Esophagus muscularis mucosa (tissue), 4 donors: ENCODE data around the gene MT1E. TPM values are rescaled to one million over a fixed set of nuclear protein-coding genes. Genes with fewer than 3 reads are reported as not detected.

Experiments
- DNase-seq: peaks from one replicate; pipeline ENCODE4 v3.0.0-alpha.2; 2017; ENCODE audit errors: extremely low spot score
- H3K27ac ChIP-seq, 4 donors: fragments of 200-600 bp; sonication (generic); replicated peaks in 1 of 4; 1 replicate in 3 of 4; 2 replicates in 1 of 4; pipeline ENCODE4 v1.5.1; 2016 to 2019; ENCODE audit warnings: mild to moderate bottlenecking in 1 of 4
- H3K27me3 ChIP-seq, 4 donors: fragments of 200-600 bp; sonication (generic); one replicate each; pipeline versions ENCODE4 v1.5.1 to v1.6.0; 2016 to 2019
- H3K36me3 ChIP-seq, 4 donors: fragments of 200-600 bp; sonication (generic); one replicate each; pipeline ENCODE4 v1.5.1; 2016 to 2019
- H3K4me1 ChIP-seq, 4 donors: fragments of 200-600 bp; sonication (generic); one replicate each; pipeline ENCODE4 v1.5.1; 2016 to 2019
- H3K4me3 ChIP-seq, 4 donors: fragments of 200-600 bp; sonication (generic); 1 replicate in 2 of 4; 2 replicates in 2 of 4; pipeline ENCODE4 v1.5.1; 2016 to 2019; ENCODE audit warnings: mild to moderate bottlenecking in 4 of 4, moderate library complexity in 1 of 4
- H3K9me3 ChIP-seq, 4 donors: fragments of 200-600 bp; sonication (generic); 1 replicate in 3 of 4; 2 replicates in 1 of 4; pipeline ENCODE4 v1.5.1; 2016 to 2019
- CTCF ChIP-seq, 3 experiments: fragments of 200-600 bp in 2 of 3; fragments of 450-650 bp in 1 of 3; sonication (generic) in 2 of 3; IDR thresholded peaks; one replicate each; pipeline ENCODE4 v1.5.1; 2017 to 2019; ENCODE audit warnings: antibody characterized with exemption in 3 of 3, mild to moderate bottlenecking in 2 of 3, moderate library complexity in 1 of 3
- EP300 ChIP-seq: sonication (generic); formaldehyde crosslinking; IDR thresholded peaks from one replicate; pipeline ENCODE4 v1.6.1; 2017; ENCODE audit warnings: antibody characterized with exemption
- POLR2A ChIP-seq: fragments of 450-650 bp; IDR thresholded peaks from one replicate; pipeline ENCODE4 v1.6.1; 2017; ENCODE audit warnings: antibody characterized with exemption, moderate library complexity, mild to moderate bottlenecking, low read depth
- POLR2AphosphoS5 ChIP-seq, 2 donors: sonication (generic); formaldehyde crosslinking; IDR thresholded peaks; one replicate each; pipeline ENCODE4 v1.6.1; 2017; ENCODE audit warnings: antibody characterized with exemption in 2 of 2
- WGBS: methylation state at CpG from one replicate; pipeline ENCODE4 v1.1.5; 2018; 5-methylcytosine and 5-hydroxymethylcytosine counted together
- intact Hi-C: fragments of 100-400 bp; cut with DNase I; formaldehyde crosslinking; loops from one replicate; pipeline ENCODE4 v1.15.1; 2023
- total RNA-seq, 4 donors: library from RNA; depleted of rRNA; stranded (reverse); fragments of >200 nt; gene quantifications; one replicate each; pipeline versions ENCODE4 v1.1.0 to v1.2.1, GENCODE V29; 2016

The MT1E gene
- total RNA-seq, 4 donors from 2014 or later: 57.7 to 428 (median 146) TPM

DNA sequence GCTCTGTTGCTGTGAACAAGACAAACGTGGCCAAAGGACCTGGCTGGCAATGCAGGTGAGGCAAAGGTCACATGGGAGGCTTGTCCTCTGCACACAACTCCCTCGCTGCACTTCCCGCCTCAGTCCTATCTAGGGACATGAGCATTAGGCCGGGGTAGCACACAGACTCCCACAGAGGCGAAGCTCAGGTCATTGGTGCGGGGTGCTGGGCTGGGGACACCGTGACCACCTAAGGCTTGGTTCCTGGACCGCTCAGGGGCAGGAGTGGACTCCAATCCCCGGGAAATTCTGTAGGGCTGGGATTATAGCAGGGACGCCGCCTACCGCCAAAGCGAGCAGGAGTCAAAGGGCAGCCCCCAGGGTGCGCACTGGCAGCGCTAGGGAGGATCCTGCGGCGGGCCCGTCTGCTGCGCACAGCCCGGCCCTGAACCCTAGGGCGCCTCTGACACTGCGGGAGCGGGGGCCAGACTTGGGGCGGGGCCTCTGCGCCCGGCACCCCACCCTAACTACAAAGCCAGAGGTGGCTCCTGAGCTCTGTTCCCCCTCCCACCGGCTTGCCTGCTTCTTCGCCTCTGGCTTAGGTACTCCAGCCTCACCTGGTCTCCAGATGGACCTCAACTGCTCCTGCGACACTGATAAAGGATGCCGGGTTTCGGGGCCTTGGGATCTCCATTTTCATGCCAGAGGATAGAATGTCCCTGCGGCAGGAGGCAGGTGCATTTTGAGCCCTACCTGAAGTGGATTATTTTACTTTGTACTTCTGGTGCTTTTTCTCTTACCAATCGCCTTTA lies 22.3 kb downstream of the MT1E start:
- H3K36me3 ChIP-seq: no peaks in the 10 kb centered on the region
- no peaks in the 10 kb centered on the region for H3K9me3 ChIP-seq
- no peak for DNase-seq
- H3K27ac ChIP-seq: no peak overlapping the region
- H3K4me3 ChIP-seq: no peak overlapping the region
- WGBS: 47% methylated on average over 10 of the region's 33 CpGs
- intact Hi-C loops: no loop called here
- H3K4me1 ChIP-seq: peaks cover 0 to 15% (median 12%) of the 10 kb centered on the region in 4 donors
- TF ChIP-seq POLR2A: no peak
- no peak for TF ChIP-seq POLR2AphosphoS5 (IDR thresholded peaks at IDR 0.05)
- no peak for TF ChIP-seq CTCF (IDR thresholded peaks at IDR 0.05)
- no peak for TF ChIP-seq EP300
- H3K27me3 ChIP-seq: peaks cover 0 to 81% (median 5%) of the 10 kb centered on the region in 4 donors

DNA sequence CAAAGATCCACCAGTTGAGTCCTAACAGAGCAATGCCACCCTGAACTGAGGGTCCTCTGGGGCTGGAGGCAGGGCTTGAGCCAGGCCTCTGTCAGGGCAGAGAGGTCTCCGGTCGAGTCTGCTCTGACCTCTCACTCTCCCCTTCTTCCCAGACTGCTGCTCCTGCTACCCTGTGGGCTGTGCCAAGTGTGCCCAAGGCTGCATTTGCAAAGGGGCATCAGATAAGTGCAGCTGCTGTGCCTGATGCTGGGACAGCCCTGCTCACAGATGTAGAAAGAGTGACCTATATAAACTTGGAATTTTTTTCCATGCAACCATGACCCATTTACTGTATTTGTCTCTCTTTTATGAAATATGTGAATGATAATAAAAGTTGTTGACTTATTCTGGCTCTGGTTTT lies 23.7 kb downstream of the MT1E start:
- Histone ChIP-seq H3K4me1 (peaks cover 0 to under 1% (median 0%) of the 10 kb centered on the region in 4 donors), H3K27me3 (peaks cover 0 to 67% (median 5%) of the 10 kb centered on the region in 4 donors), H3K9me3 (no peaks in the 10 kb centered on the region), H3K36me3 (no peaks in the 10 kb centered on the region), H3K27ac (no peak overlapping the region), H3K4me3 (no peak overlapping the region)
- DNase-seq: no peak
- TF ChIP-seq POLR2A: no peak
- no peak for TF ChIP-seq POLR2AphosphoS5 (IDR thresholded peaks at IDR 0.05)
- TF ChIP-seq EP300: no peak
- TF ChIP-seq CTCF (IDR thresholded peaks at IDR 0.05): no peak
- 100% methylated on average over 2 of the region's 2 CpGs for WGBS
- intact Hi-C loops: no loop called here

DNA sequence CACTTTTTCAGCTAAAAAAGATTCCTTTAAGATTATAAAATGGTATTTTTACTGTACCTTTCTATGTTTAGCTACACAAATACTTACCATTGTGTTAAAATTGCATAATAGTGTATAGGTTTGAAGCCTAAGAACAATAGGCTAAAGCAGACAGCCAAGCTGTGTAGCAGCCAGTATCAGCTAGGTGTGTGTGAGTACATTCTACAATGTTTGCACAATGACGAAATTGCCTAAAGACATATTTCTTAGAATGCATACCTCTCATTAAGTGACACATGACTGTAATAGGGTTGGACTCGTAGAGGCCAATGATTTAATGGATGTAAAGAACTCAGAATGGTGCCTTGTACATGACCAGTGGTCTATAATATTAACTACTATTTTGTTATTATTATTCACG lies 24.2 kb downstream of the MT1E start:
- Histone ChIP-seq H3K9me3 (no peaks in the 10 kb centered on the region), H3K4me1 (no peaks in the 10 kb centered on the region), H3K4me3 (no peak overlapping the region), H3K36me3 (no peaks in the 10 kb centered on the region), H3K27me3 (peaks cover 0 to 62% (median 5%) of the 10 kb centered on the region in 4 donors), H3K27ac (no peak overlapping the region)
- WGBS: 79% methylated on average over 3 of the region's 3 CpGs
- no peak for DNase-seq
- TF ChIP-seq POLR2A: no peak
- no peak for TF ChIP-seq CTCF (IDR thresholded peaks at IDR 0.05)
- TF ChIP-seq EP300: no peak
- no peak for TF ChIP-seq POLR2AphosphoS5 (IDR thresholded peaks at IDR 0.05)
- intact Hi-C loops: no loop called here

GRCh38 chr16:56651586-56651985 lies 26.0 kb downstream of the MT1E start, which contains the start of gene MT1B:
TSS of gene MT1B (plus strand) at chr16:56651886. CDS start at chr16:56651954, 68 bp downstream.
- H3K4me3 ChIP-seq: no peak within 1 kb of the TSS
- 100% methylated on average over 1 of the region's 7 CpGs for WGBS
- no peak within 1 kb of the TSS for H3K27ac ChIP-seq
- no peaks in the 10 kb centered on the region for H3K36me3 ChIP-seq
- TF ChIP-seq EP300 (no peak), POLR2A (no peak)
- no peaks in the 10 kb centered on the region for H3K9me3 ChIP-seq
- peaks cover 0 to 44% (median 5%) of the 10 kb centered on the region in 4 donors for H3K27me3 ChIP-seq
- intact Hi-C loops: no loop called here
- no peak for DNase-seq
- no peaks in the 10 kb centered on the region for H3K4me1 ChIP-seq

GRCh38 chr16:56652600-56652999 lies 27.0 kb downstream of the MT1E start:
- WGBS: 44% methylated on average over 1 of the region's 1 CpG
- H3K27ac ChIP-seq: no peak overlapping the region
- peaks cover 0 to 39% (median 6%) of the 10 kb centered on the region in 4 donors for H3K27me3 ChIP-seq
- DNase-seq: no peak
- no peak for TF ChIP-seq EP300
- no peaks in the 10 kb centered on the region for H3K9me3 ChIP-seq
- H3K4me1 ChIP-seq: peaks cover 4 to 5% (median 5%) of the 10 kb centered on the region in 4 donors
- H3K36me3 ChIP-seq: no peaks in the 10 kb centered on the region
- no peak overlapping the region for H3K4me3 ChIP-seq
- intact Hi-C loops: no loop called here
